Small intestine (tissue), 7 donors: ENCODE measurements around the gene MYBPH. TPM values are rescaled to one million over a fixed set of nuclear protein-coding genes. Genes with fewer than 3 reads are reported as not detected.

Experiments
- DNase-seq, 2 donors: peaks; one replicate each; pipeline versions ENCODE4 v3.0.0 to v3.0.0-alpha.2; 2013
- FAIRE-seq: peaks from 2 replicates; lab custom pipeline; 2012; peaks lifted over from hg19 to GRCh38; lab: Jason Lieb, UNC
- H3K27ac ChIP-seq, 3 donors: one replicate each; pipeline ENCODE4 v1.5.1; 2013; ENCODE audit warnings: low read length in 2 of 3, mild to moderate bottlenecking in 2 of 3, control low read depth in 1 of 3, inconsistent platforms in 1 of 3, low read depth in 1 of 3, moderate library complexity in 1 of 3
- H3K27me3 ChIP-seq, 3 donors: one replicate each; pipeline ENCODE4 v1.6.1; 2013; ENCODE audit warnings: low read length in 3 of 3, inconsistent platforms in 1 of 3; ENCODE audit not compliant: control insufficient read depth in 3 of 3, insufficient read depth in 3 of 3
- H3K36me3 ChIP-seq, 3 donors: one replicate each; pipeline ENCODE4 v1.6.1; 2013; ENCODE audit warnings: low read length in 3 of 3, inconsistent platforms in 1 of 3, low read depth in 1 of 3, mild to moderate bottlenecking in 1 of 3, moderate library complexity in 1 of 3; ENCODE audit not compliant: control insufficient read depth in 3 of 3, insufficient read depth in 2 of 3
- H3K4me1 ChIP-seq, 3 donors: one replicate each; pipeline ENCODE4 v1.6.1; 2013; ENCODE audit warnings: low read length in 2 of 3, inconsistent platforms in 1 of 3, low read depth in 1 of 3, mild to moderate bottlenecking in 1 of 3, moderate library complexity in 1 of 3; ENCODE audit not compliant: control insufficient read depth in 3 of 3, insufficient read depth in 2 of 3
- H3K4me3 ChIP-seq, 3 donors: one replicate each; pipeline ENCODE4 v1.5.1; 2013; ENCODE audit warnings: low read length in 3 of 3, control low read depth in 1 of 3, inconsistent platforms in 1 of 3, low read depth in 1 of 3, mild to moderate bottlenecking in 1 of 3, moderate library complexity in 1 of 3
- H3K9me3 ChIP-seq, 2 donors: one replicate each; pipeline ENCODE4 v1.6.1; 2013; ENCODE audit warnings: low read depth in 1 of 2, low read length in 1 of 2; ENCODE audit not compliant: control insufficient read depth in 2 of 2, insufficient read depth in 1 of 2
- WGBS, 3 donors: extraction: QIAGEN DNeasy Blood & Tissue Kit; methylation state at CpG; one replicate each; pipeline ENCODE4 v1.1.7; 2013; 5-methylcytosine and 5-hydroxymethylcytosine counted together
- polyA plus RNA-seq, 4 donors: library from polyadenylated mRNA; stranded (reverse) in 3 of 4; unstranded in 1 of 4; fragments of 200-250 nt in 3 of 4; fragments of 120-200 nt in 1 of 4; gene quantifications; one replicate each; pipeline versions ENCODE4 v1.2.1 to v1.2.3, GENCODE V29; 2013
- donor health status: healthy with polysubstance abuse.
- donor health status: control.
- donor health status: control.
- donor health status: Bipolar disorder and iron deficiency.
- donor health status: healthy.

Gene MYBPH
- polyA plus RNA-seq, 4 donors: 1.1 TPM; not detected in 3

- H3K36me3 ChIP-seq: no peaks in the 10 kb centered on the region
- H3K27ac ChIP-seq: no peak overlapping the region
- H3K9me3 ChIP-seq: no peaks in the 10 kb centered on the region
- FAIRE-seq (no peak), DNase-seq (no peak)
- no peak overlapping the region for H3K4me3 ChIP-seq
- H3K27me3 ChIP-seq: peaks cover 0 to 8% (median 0%) of the 10 kb centered on the region in 3 donors
- 48 to 51% (median 48%) methylated on average over 3 of the region's 3 CpGs for WGBS, 3 donors
- no peaks in the 10 kb centered on the region for H3K4me1 ChIP-seq
These were observed 22.0 kb upstream of the MYBPH start for GRCh38 chr1:203197625-203198024.

GRCh38 chr1:203196371-203196770 lies 20.7 kb upstream of the MYBPH start:
- H3K27ac ChIP-seq: peak overlapping the region in 1 of 3 donors; percentile 3
- H3K4me1 ChIP-seq: no peaks in the 10 kb centered on the region
- H3K36me3 ChIP-seq: no peaks in the 10 kb centered on the region
- H3K4me3 ChIP-seq: no peak overlapping the region
- H3K27me3 ChIP-seq: peaks cover 0 to 8% (median 0%) of the 10 kb centered on the region in 3 donors
- 79 to 97% (median 91%) methylated on average over 3 of the region's 3 CpGs for WGBS, 3 donors
- no peak for FAIRE-seq
- DNase-seq: no peak
- no peaks in the 10 kb centered on the region for H3K9me3 ChIP-seq

GRCh38 chr1:203190949-203191348 lies 15.3 kb upstream of the MYBPH start:
- no peaks in the 10 kb centered on the region for H3K9me3 ChIP-seq
- no peak overlapping the region for H3K4me3 ChIP-seq
- H3K27me3 ChIP-seq: peaks cover 0 to 10% (median 0%) of the 10 kb centered on the region in 3 donors
- H3K4me1 ChIP-seq: no peaks in the 10 kb centered on the region
- no peak for DNase-seq
- no peaks in the 10 kb centered on the region for H3K36me3 ChIP-seq
- FAIRE-seq: no peak
- no peak overlapping the region for H3K27ac ChIP-seq
- 87 to 95% (median 92%) methylated on average over 2 of the region's 2 CpGs for WGBS, 3 donors

GRCh38 chr1:203189951-203190352 lies 14.3 kb upstream of the MYBPH start:
- DNase-seq: no peak
- FAIRE-seq: no peak
- H3K36me3 ChIP-seq: no peaks in the 10 kb centered on the region
- H3K4me1 ChIP-seq: no peaks in the 10 kb centered on the region
- no peaks in the 10 kb centered on the region for H3K9me3 ChIP-seq
- no peak overlapping the region for H3K4me3 ChIP-seq
- peaks cover 0 to 10% (median 0%) of the 10 kb centered on the region in 3 donors for H3K27me3 ChIP-seq
- no peak overlapping the region for H3K27ac ChIP-seq
- 61 to 87% (median 72%) methylated on average over 7 of the region's 7 CpGs for WGBS, 3 donors

GRCh38 chr1:203188686-203189232 lies 13.1 kb upstream of the MYBPH start:
- 51 to 70% (median 53%) methylated on average over 4 of the region's 4 CpGs for WGBS, 3 donors
- FAIRE-seq: no peak
- H3K27ac ChIP-seq: no peak overlapping the region
- H3K27me3 ChIP-seq: peaks cover 0 to 10% (median 0%) of the 10 kb centered on the region in 3 donors
- no peak for DNase-seq
- no peaks in the 10 kb centered on the region for H3K4me1 ChIP-seq
- H3K36me3 ChIP-seq: no peaks in the 10 kb centered on the region
- no peak overlapping the region for H3K4me3 ChIP-seq
- no peaks in the 10 kb centered on the region for H3K9me3 ChIP-seq

GRCh38 chr1:203187689-203188264 lies 12.2 kb upstream of the MYBPH start:
- no peak overlapping the region for H3K27ac ChIP-seq
- no peak for DNase-seq
- peaks cover 0 to 10% (median 0%) of the 10 kb centered on the region in 3 donors for H3K27me3 ChIP-seq
- H3K4me1 ChIP-seq: no peaks in the 10 kb centered on the region
- H3K9me3 ChIP-seq: no peaks in the 10 kb centered on the region
- 77 to 88% (median 83%) methylated on average over 3 of the region's 3 CpGs for WGBS, 3 donors
- FAIRE-seq: no peak
- H3K36me3 ChIP-seq: no peaks in the 10 kb centered on the region
- no peak overlapping the region for H3K4me3 ChIP-seq

- Histone ChIP-seq H3K4me1 (no peaks in the 10 kb centered on the region), H3K36me3 (no peaks in the 10 kb centered on the region), H3K27me3 (peaks cover 0 to 10% (median 0%) of the 10 kb centered on the region in 3 donors), H3K27ac (no peak overlapping the region), H3K4me3 (no peak overlapping the region), H3K9me3 (no peaks in the 10 kb centered on the region)
- 59 to 74% (median 63%) methylated on average over 7 of the region's 7 CpGs for WGBS, 3 donors
- DNase-seq: no peak
- no peak for FAIRE-seq
These were observed 11.7 kb upstream of the MYBPH start for GRCh38 chr1:203187304-203187685.

- H3K27me3 ChIP-seq: peaks cover 0 to 10% (median 0%) of the 10 kb centered on the region in 3 donors
- H3K36me3 ChIP-seq: no peaks in the 10 kb centered on the region
- WGBS, 3 donors: 28 to 45% (median 35%) methylated on average over 14 of the region's 14 CpGs
- no peak for FAIRE-seq
- no peak within 1 kb of the TSS for H3K27ac ChIP-seq
- H3K9me3 ChIP-seq: no peaks in the 10 kb centered on the region
- DNase-seq: no peak
- H3K4me1 ChIP-seq: no peaks in the 10 kb centered on the region
- no peak within 1 kb of the TSS for H3K4me3 ChIP-seq
These were observed 11.0 kb upstream of the MYBPH start, which contains the start of gene CHI3L1 for GRCh38 chr1:203186446-203187303. Gene CHI3L1 (minus strand): TSS chr1:203186704. CDS start chr1:203186623, 81 bp downstream.
